BJ (cell line): ENCODE results near the gene SETD2. TPM values are rescaled to one million over a fixed set of nuclear protein-coding genes. Genes with fewer than 3 reads are reported as not detected.

Experiments
- CTCF ChIA-PET: fragments of 350-600 bp; formaldehyde crosslinking; extraction: SDS; loops from one replicate; lab custom pipeline; 2021; ENCODE audit warnings: antibody characterized with exemption, inconsistent platforms; lab: Yijun Ruan, JAX
- POLR2A ChIA-PET: fragments of 300-600 bp; sonication (Branson Sonifier 250); formaldehyde crosslinking; extraction: SDS; loops from one replicate; lab custom pipeline; 2021; ENCODE audit warnings: antibody characterized with exemption; lab: Charles Lee
- DNase-seq: peaks from one replicate; pipeline ENCODE4 v3.0.0-alpha.2; 2011; ENCODE audit warnings: low read depth
- H3K27me3 ChIP-seq: 2 replicates; pipeline ENCODE4 v1.6.0; 2011; ENCODE audit warnings: low read length; ENCODE audit not compliant: control insufficient read depth, insufficient read depth
- H3K36me3 ChIP-seq: 2 replicates; pipeline ENCODE4 v1.5.1; 2011; ENCODE audit warnings: low read length; ENCODE audit not compliant: control insufficient read depth, insufficient read depth
- H3K4me3 ChIP-seq: 2 replicates; pipeline ENCODE4 v1.5.1; 2011; ENCODE audit warnings: low read depth, mild to moderate bottlenecking, control low read depth, low read length
- CTCF ChIP-seq: IDR thresholded peaks from 2 replicates; pipeline ENCODE4 v1.5.1; 2011; ENCODE audit warnings: low read depth, mild to moderate bottlenecking, control low read depth, inconsistent platforms, low read length, moderate library complexity; ENCODE audit not compliant: insufficient read depth
- polyA plus RNA-seq: library from polyadenylated mRNA; depleted of rRNA; stranded (reverse); fragments of >200 nt; gene quantifications from 2 replicates; pipeline ENCODE4 v1.2.3, GENCODE V29; 2011

Gene SETD2
- polyA plus RNA-seq, 1 experiment = 12.9 TPM

DNA sequence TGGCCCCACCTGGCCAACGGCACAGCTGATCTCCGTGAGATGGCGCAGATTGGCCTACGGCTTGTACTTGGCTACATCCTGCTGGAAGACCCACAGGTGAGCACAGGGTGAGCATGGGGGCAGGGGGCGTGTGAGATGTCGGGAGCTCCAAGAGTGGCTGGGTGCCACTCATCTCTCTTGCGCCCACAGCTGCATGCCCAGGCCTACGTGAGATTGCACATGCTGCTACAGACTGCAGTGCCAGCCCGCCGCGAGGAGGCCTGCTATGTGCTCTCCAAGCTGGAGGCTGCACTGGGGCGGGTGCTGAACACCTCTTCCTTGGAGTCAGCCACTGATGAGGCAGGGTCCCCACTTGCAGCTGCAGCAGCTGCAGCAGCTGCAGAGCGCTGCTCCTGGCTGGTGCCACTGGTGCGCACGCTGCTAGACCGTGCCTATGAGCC, 162.2 kb downstream of the SETD2 start:
- H3K27me3 ChIP-seq = no peaks in the 10 kb centered on the region
- ChIA-PET POLR2A (no interaction called here), CTCF (no interaction called here)
- H3K4me3 ChIP-seq = no peak overlapping the region
- H3K36me3 ChIP-seq = peaks cover 8% of the 10 kb centered on the region
- no peak for DNase-seq
- no peak for TF ChIP-seq CTCF

DNA sequence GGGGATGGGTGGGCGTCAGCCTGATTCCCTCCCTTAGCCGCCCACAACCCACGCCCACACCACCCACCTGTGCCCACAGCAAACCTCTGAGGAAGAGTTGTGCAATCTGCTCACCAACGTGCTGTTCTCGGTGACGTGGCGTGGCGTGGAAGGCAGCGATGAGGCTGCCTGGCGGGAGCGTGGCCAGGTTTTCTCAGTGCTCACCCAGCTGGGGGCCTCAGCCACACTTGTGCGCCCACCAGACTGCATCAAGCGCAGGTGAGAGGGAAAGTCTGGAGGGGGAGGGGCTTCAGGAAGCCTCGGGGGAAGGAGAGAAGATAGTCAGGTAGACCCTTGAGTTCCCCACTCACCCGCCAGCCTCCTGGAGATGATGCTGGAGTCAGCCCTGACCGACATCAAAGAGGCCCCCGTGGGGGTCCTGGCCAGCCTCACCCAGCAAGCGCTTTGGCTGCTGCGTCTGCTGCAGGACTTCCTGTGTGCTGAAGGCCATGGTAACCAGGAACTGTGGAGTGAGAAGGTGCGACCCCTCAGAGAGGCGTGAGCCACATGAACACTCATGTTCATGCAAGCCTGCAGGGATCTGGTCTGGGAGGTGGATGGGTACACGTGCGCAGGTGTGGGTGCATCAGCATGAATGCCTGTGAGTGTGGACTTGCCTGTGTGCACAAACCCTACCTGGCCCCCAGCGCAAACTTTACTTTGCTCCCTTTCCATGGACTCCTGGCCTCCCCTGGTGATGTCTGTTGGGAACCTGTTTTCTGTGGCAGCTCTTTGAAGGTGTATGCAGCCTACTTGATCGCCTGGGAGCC, 162.8 kb downstream of the SETD2 start:
- no peak for TF ChIP-seq CTCF
- Histone ChIP-seq H3K4me3 (no peak overlapping the region), H3K36me3 (peaks cover 8% of the 10 kb centered on the region), H3K27me3 (no peaks in the 10 kb centered on the region)
- ChIA-PET CTCF (interaction anchor here (1.2 to 4.2 kb wide), 2 partner anchors 80 to 323 kb away, joined by 3 to 24 read pairs; no protein-coding TSS in a partner anchor), POLR2A (no interaction called here)
- no peak for DNase-seq

- H3K27me3 ChIP-seq = no peaks in the 10 kb centered on the region
- no peak for TF ChIP-seq CTCF
- no peak overlapping the region for H3K4me3 ChIP-seq
- H3K36me3 ChIP-seq = peaks cover 6% of the 10 kb centered on the region
- no peak for DNase-seq
- ChIA-PET POLR2A (no interaction called here), CTCF (interaction anchor here (1.2 to 4.2 kb wide), 3 partner anchors 15 to 324 kb away, joined by 3 to 24 read pairs (median 4); no protein-coding TSS in a partner anchor)
Measured at GRCh38 chr3:47000198-47000815, 163.6 kb downstream of the SETD2 start.

- CTCF ChIA-PET = interaction anchor here (0.5 to 4.2 kb wide), 6 partner anchors 14 to 324 kb away, joined by 3 to 24 read pairs (median 4); partner anchors contain the start of gene NBEAL2
- Histone ChIP-seq H3K27me3 (no peaks in the 10 kb centered on the region), H3K4me3 (no peak overlapping the region), H3K36me3 (peaks cover 6% of the 10 kb centered on the region)
- POLR2A ChIA-PET = no interaction called here
- no peak for DNase-seq
- no peak for TF ChIP-seq CTCF
Measured at GRCh38 chr3:46999516-47000197, 164.3 kb downstream of the SETD2 start.
